Testis (tissue), 2 donors: ENCODE results near the gene ERBB4.

Source experiments
- POLR2A ChIP-seq: fragments of 450-650 bp; IDR thresholded peaks from one replicate; pipeline ENCODE4 v1.6.1; 2017; ENCODE audit warnings: antibody characterized with exemption, mild to moderate bottlenecking, moderate library complexity
- TF ChIP-seq, protein P1 (sequence below), 3 experiments: fragments of 450-650 bp in 2 of 3; fragments of 200-600 bp in 1 of 3; sonication (generic) in 1 of 3; IDR thresholded peaks; one replicate each; pipeline ENCODE4 v1.5.1; 2016 to 2019; ENCODE audit warnings: antibody characterized with exemption in 3 of 3, mild to moderate bottlenecking in 2 of 3, moderate library complexity in 1 of 3

DNA sequence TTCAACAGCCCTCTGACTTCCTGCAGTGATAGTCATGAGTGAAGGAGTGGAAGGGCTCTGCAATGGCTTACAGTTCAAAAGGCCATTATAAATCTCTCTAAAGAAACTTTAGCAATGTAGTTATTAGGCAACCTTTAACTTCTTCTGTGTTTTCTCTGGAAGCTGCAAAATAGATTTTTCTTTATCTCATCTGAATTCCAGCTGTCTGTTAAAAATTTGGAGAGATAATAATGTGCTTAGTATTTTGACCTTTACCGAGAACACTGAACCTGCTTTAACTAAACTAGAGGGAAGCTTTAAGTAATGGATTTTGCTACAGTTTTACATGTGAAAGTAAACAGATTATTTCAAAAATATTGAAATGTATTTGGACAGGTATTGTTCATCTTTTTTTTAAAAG, 847.9 kb downstream of the ERBB4 start:
- TF ChIP-seq, protein P1, sequence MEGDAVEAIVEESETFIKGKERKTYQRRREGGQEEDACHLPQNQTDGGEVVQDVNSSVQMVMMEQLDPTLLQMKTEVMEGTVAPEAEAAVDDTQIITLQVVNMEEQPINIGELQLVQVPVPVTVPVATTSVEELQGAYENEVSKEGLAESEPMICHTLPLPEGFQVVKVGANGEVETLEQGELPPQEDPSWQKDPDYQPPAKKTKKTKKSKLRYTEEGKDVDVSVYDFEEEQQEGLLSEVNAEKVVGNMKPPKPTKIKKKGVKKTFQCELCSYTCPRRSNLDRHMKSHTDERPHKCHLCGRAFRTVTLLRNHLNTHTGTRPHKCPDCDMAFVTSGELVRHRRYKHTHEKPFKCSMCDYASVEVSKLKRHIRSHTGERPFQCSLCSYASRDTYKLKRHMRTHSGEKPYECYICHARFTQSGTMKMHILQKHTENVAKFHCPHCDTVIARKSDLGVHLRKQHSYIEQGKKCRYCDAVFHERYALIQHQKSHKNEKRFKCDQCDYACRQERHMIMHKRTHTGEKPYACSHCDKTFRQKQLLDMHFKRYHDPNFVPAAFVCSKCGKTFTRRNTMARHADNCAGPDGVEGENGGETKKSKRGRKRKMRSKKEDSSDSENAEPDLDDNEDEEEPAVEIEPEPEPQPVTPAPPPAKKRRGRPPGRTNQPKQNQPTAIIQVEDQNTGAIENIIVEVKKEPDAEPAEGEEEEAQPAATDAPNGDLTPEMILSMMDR (IDR thresholded peaks at IDR 0.05), result no peak
- no peak for TF ChIP-seq POLR2A
